IMR-90 (cell line): Measurements from ENCODE around the gene CDS2.

ENCODE experiments used
- BHLHE40 ChIP-seq: fragments of 150-350 bp; IDR thresholded peaks from 2 replicates; pipeline ENCODE4 v1.6.1; 2016; ENCODE audit warnings: mild to moderate bottlenecking, low read depth, low read length
- CEBPB ChIP-seq: IDR thresholded peaks from 2 replicates; pipeline ENCODE4 v1.6.1; 2012; ENCODE audit warnings: low read depth, low read length, improper control_type of control experiment
- CHD1 ChIP-seq: IDR thresholded peaks from 2 replicates; pipeline ENCODE4 v1.6.1; 2012; ENCODE audit warnings: low read depth, low read length, improper control_type of control experiment
- CTCF ChIP-seq: conservative IDR thresholded peaks from 2 replicates; pipeline ENCODE4 v1.5.1; 2012; ENCODE audit warnings: mild to moderate bottlenecking, low read depth, low read length, improper control_type of control experiment
- FOS ChIP-seq: fragments of 150-350 bp; IDR thresholded peaks from 2 replicates; pipeline ENCODE4 v1.6.1; 2016; ENCODE audit warnings: low read depth, low read length
- MAFK ChIP-seq: IDR thresholded peaks from 2 replicates; pipeline ENCODE4 v1.6.1; 2012; ENCODE audit warnings: low read depth, low read length, improper control_type of control experiment
- MAZ ChIP-seq: IDR thresholded peaks from 2 replicates; pipeline ENCODE4 v1.6.1; 2012; ENCODE audit warnings: low read depth, mild to moderate bottlenecking, low read length, improper control_type of control experiment, moderate library complexity, borderline replicate concordance
- POLR2A ChIP-seq: IDR thresholded peaks from 2 replicates; pipeline ENCODE4 v1.6.1; 2012; ENCODE audit warnings: mild to moderate bottlenecking, low read depth, low read length
- RAD21 ChIP-seq: IDR thresholded peaks from 2 replicates; pipeline ENCODE4 v1.6.1; 2012; ENCODE audit warnings: low read length, improper control_type of control experiment
- RFX5 ChIP-seq: IDR thresholded peaks from 2 replicates; pipeline ENCODE4 v1.8.0; 2012; ENCODE audit warnings: low read depth, mild to moderate bottlenecking, low read length, moderate library complexity
- SMC3 ChIP-seq: fragments of 150-350 bp; IDR thresholded peaks from 2 replicates; pipeline ENCODE4 v1.6.1; 2016; ENCODE audit warnings: low read depth, mild to moderate bottlenecking, antibody characterized with exemption, low read length, moderate library complexity

- TF ChIP-seq POLR2A (no peak), SMC3 (no peak), CTCF (no peak), RAD21 (no peak), MAZ (no peak), FOS (no peak), MAFK (no peak), CHD1 (no peak), RFX5 (no peak), BHLHE40 (no peak), CEBPB (no peak)
Observed at GRCh38 chr20:5114403-5114802, 12.4 kb upstream of the CDS2 start.
